Measurements from ENCODE around the gene TSEN34.

DNA sequence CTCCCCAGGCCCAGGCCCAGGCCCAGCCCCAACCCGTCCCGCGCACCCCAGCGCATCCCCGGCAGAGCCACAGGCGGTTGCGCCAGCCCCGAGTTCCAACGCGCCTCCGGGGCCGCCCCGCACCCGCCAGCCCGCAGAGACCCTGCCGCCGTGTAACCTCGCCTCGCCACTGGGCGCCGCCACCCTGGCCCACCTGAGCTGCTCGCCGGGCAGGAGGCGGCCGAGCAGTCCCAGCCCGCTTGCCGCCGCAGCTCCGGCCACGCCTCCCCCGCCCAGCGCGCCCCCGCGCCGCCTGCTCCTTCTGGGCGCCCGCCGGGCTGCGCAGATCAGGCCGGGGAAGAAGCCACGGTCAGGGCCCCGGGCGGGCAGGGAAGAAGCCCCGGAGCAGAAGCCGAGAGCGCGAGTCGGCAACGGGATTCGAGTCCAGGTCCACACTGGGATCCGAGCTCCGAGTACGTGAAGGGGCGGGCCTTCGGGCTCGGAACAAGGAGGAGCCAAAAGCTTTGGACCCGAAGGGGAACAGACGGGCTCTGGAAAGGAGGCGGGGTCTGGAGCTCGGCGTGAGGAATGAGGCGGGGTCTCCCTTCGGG is 1.9 kb upstream of the TSEN34 start, which contains the start of gene MBOAT7:
- TF ChIP-seq, protein P1, sequence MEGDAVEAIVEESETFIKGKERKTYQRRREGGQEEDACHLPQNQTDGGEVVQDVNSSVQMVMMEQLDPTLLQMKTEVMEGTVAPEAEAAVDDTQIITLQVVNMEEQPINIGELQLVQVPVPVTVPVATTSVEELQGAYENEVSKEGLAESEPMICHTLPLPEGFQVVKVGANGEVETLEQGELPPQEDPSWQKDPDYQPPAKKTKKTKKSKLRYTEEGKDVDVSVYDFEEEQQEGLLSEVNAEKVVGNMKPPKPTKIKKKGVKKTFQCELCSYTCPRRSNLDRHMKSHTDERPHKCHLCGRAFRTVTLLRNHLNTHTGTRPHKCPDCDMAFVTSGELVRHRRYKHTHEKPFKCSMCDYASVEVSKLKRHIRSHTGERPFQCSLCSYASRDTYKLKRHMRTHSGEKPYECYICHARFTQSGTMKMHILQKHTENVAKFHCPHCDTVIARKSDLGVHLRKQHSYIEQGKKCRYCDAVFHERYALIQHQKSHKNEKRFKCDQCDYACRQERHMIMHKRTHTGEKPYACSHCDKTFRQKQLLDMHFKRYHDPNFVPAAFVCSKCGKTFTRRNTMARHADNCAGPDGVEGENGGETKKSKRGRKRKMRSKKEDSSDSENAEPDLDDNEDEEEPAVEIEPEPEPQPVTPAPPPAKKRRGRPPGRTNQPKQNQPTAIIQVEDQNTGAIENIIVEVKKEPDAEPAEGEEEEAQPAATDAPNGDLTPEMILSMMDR (IDR thresholded peaks at IDR 0.05) = peak in 3 of 5 experiments; percentile 15 to 33 (median 28)
- TF ChIP-seq EP300 (IDR thresholded peaks at IDR 0.05; ENCODE audit: low read depth) = no peak

Measured in transverse colon (tissue), 3 donors.